SK-N-SH (cell line): ENCODE results near the gene THOC2. TPM values are rescaled to one million over a fixed set of nuclear protein-coding genes. Genes with fewer than 3 reads are reported as not detected.
A peak's percentile ranks its signal among the peaks of the same experiment; 100 is the strongest.

Experiments used
- CTCF ChIA-PET: fragments of 300-600, 350-600 bp; formaldehyde crosslinking; extraction: SDS; loops from one replicate; lab custom pipeline; 2021; lab: Yijun Ruan, JAX
- POLR2A ChIA-PET: fragments of 350-600 bp; sonication (Branson Sonifier 250); formaldehyde crosslinking; extraction: SDS; loops from one replicate; lab custom pipeline; 2020; ENCODE audit warnings: antibody characterized with exemption, inconsistent platforms; lab: Yijun Ruan, JAX
- DNase-seq: peaks from one replicate; pipeline ENCODE4 v3.0.0; 2012
- H2AFZ ChIP-seq: fragments of 200-600 bp; sonication (generic); 2 replicates; pipeline ENCODE4 v1.8.1; 2016; ENCODE audit warnings: antibody characterized with exemption, mild to moderate bottlenecking, low read depth
- H3F3A ChIP-seq: fragments of 200-600 bp; sonication (generic); replicated peaks from 2 replicates; pipeline ENCODE3; 2016; ENCODE audit warnings: antibody characterized with exemption, mild to moderate bottlenecking; ENCODE audit not compliant: insufficient read depth
- H3K27ac ChIP-seq, 2 experiments: fragments of 200-500 bp in 1 of 2; fragments of 200-600 bp in 1 of 2; sonication (Bioruptor generic) in 1 of 2; sonication (generic), shearing (Covaris generic) in 1 of 2; 2 replicates each; pipeline versions ENCODE4 v1.5.1 to v1.6.1; 2014 to 2016; ENCODE audit warnings: low read depth in 2 of 2, inconsistent platforms in 1 of 2, low read length in 1 of 2, mild to moderate bottlenecking in 1 of 2, mixed read lengths in 1 of 2
- H3K27me3 ChIP-seq: fragments of 200-600 bp; sonication (generic), shearing (Covaris generic); 2 replicates; pipeline ENCODE4 v1.6.1; 2016; ENCODE audit warnings: mixed run types; ENCODE audit not compliant: insufficient read depth
- H3K36me3 ChIP-seq, 2 experiments: fragments of 200-500 bp in 1 of 2; fragments of 200-600 bp in 1 of 2; sonication (Bioruptor generic) in 1 of 2; sonication (generic) in 1 of 2; replicated peaks in 1 of 2; 2 replicates each; pipeline versions ENCODE3 to v1.5.1; 2014 to 2016; ENCODE audit warnings: low read length in 1 of 2, mild to moderate bottlenecking in 1 of 2; ENCODE audit not compliant: insufficient read depth in 2 of 2, control insufficient read depth in 1 of 2
- H3K4me1 ChIP-seq, 2 experiments: fragments of 200-500 bp in 1 of 2; fragments of 200-600 bp in 1 of 2; sonication (Bioruptor generic) in 1 of 2; sonication (generic), shearing (Covaris generic) in 1 of 2; 2 replicates each; pipeline versions ENCODE4 v1.5.1 to v1.6.1; 2014 to 2016; ENCODE audit warnings: low read depth in 1 of 2, low read length in 1 of 2, mixed run types in 1 of 2; ENCODE audit not compliant: insufficient read depth in 2 of 2, control insufficient read depth in 1 of 2
- H3K4me2 ChIP-seq: fragments of 200-600 bp; sonication (generic), shearing (Covaris generic); 2 replicates; pipeline ENCODE4 v1.6.1; 2017; ENCODE audit warnings: mixed run types
- H3K4me3 ChIP-seq, 2 experiments: fragments of 200-500 bp in 1 of 2; fragments of 200-600 bp in 1 of 2; sonication (Bioruptor generic) in 1 of 2; sonication (generic), shearing (Covaris generic) in 1 of 2; 2 replicates each; pipeline versions ENCODE4 v1.5.1 to v1.8.1; 2014 to 2016; ENCODE audit warnings: low read depth in 2 of 2, inconsistent platforms in 1 of 2, low read length in 1 of 2, mild to moderate bottlenecking in 1 of 2, mixed read lengths in 1 of 2, moderate library complexity in 1 of 2
- H3K79me2 ChIP-seq: fragments of 200-600 bp; sonication (generic); 2 replicates; pipeline ENCODE4 v1.8.1; 2017; ENCODE audit warnings: mild to moderate bottlenecking; ENCODE audit not compliant: insufficient read depth
- H3K9ac ChIP-seq: fragments of 200-600 bp; sonication (generic); 2 replicates; pipeline ENCODE4 v1.6.1; 2017; ENCODE audit warnings: mixed run types
- H3K9me2 ChIP-seq: fragments of 200-600 bp; sonication (generic); 2 replicates; pipeline ENCODE4 v1.6.1; 2017; ENCODE audit warnings: mixed run types
- H3K9me3 ChIP-seq: fragments of 200-600 bp; sonication (generic); 2 replicates; pipeline ENCODE4 v1.6.1; 2017; ENCODE audit warnings: mixed run types, mild to moderate bottlenecking, moderate library complexity
- H4K20me1 ChIP-seq: fragments of 200-600 bp; sonication (generic); 2 replicates; pipeline ENCODE4 v1.6.1; 2017; ENCODE audit warnings: mild to moderate bottlenecking, mixed run types; ENCODE audit not compliant: insufficient read depth
- CHD2 ChIP-seq: fragments of 150-350 bp; IDR thresholded peaks from 2 replicates; pipeline ENCODE4 v1.6.1; 2018; ENCODE audit warnings: low read length; ENCODE audit not compliant: partially characterized antibody
- CTCF ChIP-seq: fragments of 200-600 bp; sonication (generic); IDR thresholded peaks from 2 replicates; pipeline ENCODE4 v1.6.1; 2017; ENCODE audit warnings: antibody characterized with exemption, mild to moderate bottlenecking, moderate library complexity
- ELF1 ChIP-seq: IDR thresholded peaks from 2 replicates; pipeline ENCODE4 v1.4.0; 2012
- EP300 ChIP-seq, 2 experiments: IDR thresholded peaks; 2 replicates each; pipeline versions ENCODE4 v1.4.0 to v1.6.1; 2012; ENCODE audit warnings: borderline replicate concordance in 1 of 2, low read depth in 1 of 2, low read length in 1 of 2
- FOSL2 ChIP-seq: IDR thresholded peaks from 2 replicates; pipeline ENCODE4 v1.4.0; 2012; ENCODE audit warnings: low read depth, mild to moderate bottlenecking, moderate library complexity, borderline replicate concordance
- FOXM1 ChIP-seq: IDR thresholded peaks from 2 replicates; pipeline ENCODE4 v1.4.0; 2012; ENCODE audit warnings: low read depth, mild to moderate bottlenecking
- GATA2 ChIP-seq: sonication (generic); formaldehyde crosslinking; IDR thresholded peaks from 2 replicates; pipeline ENCODE4 v1.5.0; 2020; ENCODE audit warnings: mild to moderate bottlenecking, missing genetic modification reagents
- IRF3 ChIP-seq: fragments of 150-350 bp; IDR thresholded peaks from 2 replicates; pipeline ENCODE4 v1.6.1; 2016; ENCODE audit warnings: mild to moderate bottlenecking, low read depth, low read length
- JUND ChIP-seq: IDR thresholded peaks from 2 replicates; pipeline ENCODE4 v1.4.0; 2012
- MAX ChIP-seq: IDR thresholded peaks from 2 replicates; pipeline ENCODE4 v1.4.0; 2012; ENCODE audit warnings: low read depth
- MEF2A ChIP-seq: IDR thresholded peaks from 2 replicates; pipeline ENCODE4 v1.4.0; 2012; ENCODE audit warnings: low read depth, borderline replicate concordance
- NFIC ChIP-seq: IDR thresholded peaks from 2 replicates; pipeline ENCODE4 v1.4.0; 2012; ENCODE audit warnings: borderline replicate concordance
- RCOR1 ChIP-seq: fragments of 150-350 bp; IDR thresholded peaks from 2 replicates; pipeline ENCODE4 v1.6.1; 2017; ENCODE audit warnings: antibody characterized with exemption, low read length
- REST ChIP-seq: IDR thresholded peaks from 2 replicates; pipeline ENCODE4 v1.6.1; 2012; ENCODE audit warnings: mild to moderate bottlenecking, low read depth, low read length, moderate library complexity
- RFX5 ChIP-seq: IDR thresholded peaks from 2 replicates; pipeline ENCODE4 v1.6.1; 2012; ENCODE audit warnings: mild to moderate bottlenecking, improper control_type of control experiment, low read length
- RXRA ChIP-seq: IDR thresholded peaks from 2 replicates; pipeline ENCODE4 v1.4.0; 2012; ENCODE audit warnings: low read depth, mild to moderate bottlenecking, borderline replicate concordance
- SIN3A ChIP-seq: IDR thresholded peaks from 2 replicates; pipeline ENCODE4 v1.6.1; 2012; ENCODE audit warnings: low read depth, mild to moderate bottlenecking, low read length, moderate library complexity, borderline replicate concordance
- TAF1 ChIP-seq: IDR thresholded peaks from 2 replicates; pipeline ENCODE4 v1.6.1; 2012; ENCODE audit warnings: low read depth, mild to moderate bottlenecking, low read length, moderate library complexity, borderline replicate concordance
- TCF12 ChIP-seq: IDR thresholded peaks from 2 replicates; pipeline ENCODE4 v1.4.0; 2012
- TEAD4 ChIP-seq: IDR thresholded peaks from 2 replicates; pipeline ENCODE4 v1.4.0; 2012; ENCODE audit warnings: mild to moderate bottlenecking, borderline replicate concordance; ENCODE audit not compliant: insufficient read depth
- USF2 ChIP-seq: fragments of 150-350 bp; IDR thresholded peaks from 2 replicates; pipeline ENCODE4 v1.6.1; 2017; ENCODE audit warnings: antibody characterized with exemption, low read length, low read depth, borderline replicate concordance
- YY1 ChIP-seq: IDR thresholded peaks from 2 replicates; pipeline ENCODE4 v1.4.0; 2012; ENCODE audit warnings: low read depth, mild to moderate bottlenecking
- ZBTB33 ChIP-seq: IDR thresholded peaks from 2 replicates; pipeline ENCODE4 v1.4.0; 2012; ENCODE audit warnings: low read depth, borderline replicate concordance
- WGBS: methylation state at CpG from one replicate; pipeline ENCODE4 v1.1.6; 2017; ENCODE audit warnings: low lambda C conversion rate; 5-methylcytosine and 5-hydroxymethylcytosine counted together
- polyA plus RNA-seq, 3 experiments: library from polyadenylated mRNA; depleted of rRNA; stranded (reverse); fragments of >200 nt; gene quantifications; 2 replicates each; pipeline ENCODE4 v1.2.3, GENCODE V29; 2012

THOC2 gene
- polyA plus RNA-seq, 1 of the 3 experiments (the other 2 are of a cell fraction): 26.7 TPM

- no peak for TF ChIP-seq CHD2
- peak; percentile 16; the same call in 1 of the 2 replicates for TF ChIP-seq RXRA
- no peak for TF ChIP-seq FOXM1
- no peak for TF ChIP-seq SIN3A
- TF ChIP-seq GATA2 (CRISPR knock-in tag): no peak; the same call in 1 of the 2 replicates
- TF ChIP-seq RCOR1: peak; percentile 57; the same call in 1 of the 2 replicates
- no peak for TF ChIP-seq FOSL2
- peak; percentile 31; the same call in 1 of the 2 replicates for TF ChIP-seq MEF2A
- TF ChIP-seq JUND: no peak
- no peak for TF ChIP-seq REST
- TF ChIP-seq YY1: no peak
- no peak for TF ChIP-seq MAX
- TF ChIP-seq TCF12: peak; percentile 34
- no peak for TF ChIP-seq USF2
- TF ChIP-seq RFX5: 0 out of 2 replicates have a peak, but pooled peaks have one; percentile 50
- no peak for TF ChIP-seq TEAD4
- TF ChIP-seq NFIC: no peak
- no peak for TF ChIP-seq ZBTB33
- TF ChIP-seq TAF1: no peak
- TF ChIP-seq CTCF: no peak
- no peak for TF ChIP-seq ELF1
- TF ChIP-seq EP300 (IDR thresholded peaks at IDR 0.05; ENCODE audit: borderline replicate concordance in 1 of 2, low read depth in 1 of 2, low read length in 1 of 2): 0 out of 4 replicates have a peak, but pooled peaks have one; percentile 2 to 23
- no peak for TF ChIP-seq IRF3
- WGBS: 14% methylated on average over 2 of the region's 2 CpGs
- no peaks in the 10 kb centered on the region for H3K9me2 ChIP-seq
- H3K4me3 ChIP-seq: no peak overlapping the region
- H3K4me2 ChIP-seq: no peak overlapping the region
- POLR2A ChIA-PET: no interaction called here
- DNase-seq: peak; percentile 64
- peaks cover 5% of the 10 kb centered on the region for H3F3A ChIP-seq
- H3K9ac ChIP-seq: no peak overlapping the region
- H3K27me3 ChIP-seq: no peaks in the 10 kb centered on the region
- CTCF ChIA-PET: no interaction called here
- no peaks in the 10 kb centered on the region; the same call in 1 of the 2 replicates for H4K20me1 ChIP-seq
- peaks cover 0 to 2% of the 10 kb centered on the region in 2 experiments; a peak in 1 of 4 replicates for H3K4me1 ChIP-seq
- no peaks in the 10 kb centered on the region for H3K9me3 ChIP-seq
- H3K79me2 ChIP-seq: peaks cover 14% of the 10 kb centered on the region
- peak overlapping the region; percentile 56 to 62 for H3K27ac ChIP-seq
- no peaks in the 10 kb centered on the region for H3K36me3 ChIP-seq
- no peak overlapping the region; the same call in 1 of the 2 replicates for H2AFZ ChIP-seq
These were observed 3.6 kb upstream of the THOC2 start for GRCh38 chrX:123736333-123736921.
